T1000 (cell line): ENCODE results near the gene KIAA0753.

Source experiments
- DNase-seq: peaks from one replicate; lab custom pipeline; 2025; ENCODE audit warnings: mixed read lengths; lab: John Stamatoyannopoulos, UW

KIAA0753 gene

DNA sequence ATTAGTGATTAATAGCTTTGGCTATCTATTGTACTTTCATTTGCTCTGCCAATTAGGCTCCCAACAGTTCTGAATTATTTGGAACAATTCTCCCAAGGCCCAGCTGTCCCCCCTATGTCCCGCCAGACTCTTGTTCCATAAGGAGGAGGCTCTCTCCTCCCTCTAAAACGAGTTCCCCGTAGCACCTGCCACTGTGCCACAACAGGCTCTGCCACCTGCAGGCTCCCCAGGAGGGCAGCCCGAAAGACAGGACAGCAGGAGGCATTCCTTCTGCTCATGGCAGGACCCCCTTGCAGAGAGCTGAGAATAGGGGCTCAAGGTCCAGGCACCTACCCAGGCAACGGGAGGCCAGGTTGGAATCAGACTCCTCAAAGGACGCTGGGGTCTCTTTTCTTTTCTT, 93.2 kb downstream of the KIAA0753 start:
- DNase-seq, result no peak

DNA sequence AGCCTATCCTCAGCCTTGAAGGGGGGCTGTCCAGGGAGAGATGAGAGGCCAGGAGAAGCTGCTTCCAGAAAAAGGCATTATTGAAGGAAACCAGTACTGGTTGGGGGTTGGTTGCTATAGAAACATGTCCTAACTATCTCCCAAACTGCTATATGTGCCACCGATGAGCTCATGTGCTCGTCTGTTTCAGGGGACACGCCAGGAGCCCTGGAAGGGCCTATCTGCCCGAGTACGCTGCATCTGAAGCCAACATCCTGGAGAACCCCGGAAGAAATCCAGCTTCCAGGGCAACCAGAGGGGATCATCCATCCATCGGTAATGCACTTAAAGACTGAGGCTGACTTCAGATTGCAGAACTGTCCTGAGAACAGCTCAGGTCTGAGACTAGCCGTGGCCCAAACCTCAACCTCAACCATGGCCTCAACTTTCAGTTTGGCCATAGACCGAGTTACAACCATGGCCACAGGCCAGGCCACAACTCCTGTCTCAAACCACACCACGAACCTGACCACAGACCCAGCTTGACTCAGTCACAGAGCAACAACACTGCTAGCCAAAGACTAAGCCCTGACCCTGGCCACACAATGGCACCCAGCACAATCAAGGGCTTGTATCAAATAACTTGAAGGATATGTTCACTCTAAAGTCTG, 94.3 kb downstream of the KIAA0753 start:
- no peak for DNase-seq

- no peak for DNase-seq
Measured at GRCh38 chr17:6545291-6545690, 95.2 kb downstream of the KIAA0753 start.

DNA sequence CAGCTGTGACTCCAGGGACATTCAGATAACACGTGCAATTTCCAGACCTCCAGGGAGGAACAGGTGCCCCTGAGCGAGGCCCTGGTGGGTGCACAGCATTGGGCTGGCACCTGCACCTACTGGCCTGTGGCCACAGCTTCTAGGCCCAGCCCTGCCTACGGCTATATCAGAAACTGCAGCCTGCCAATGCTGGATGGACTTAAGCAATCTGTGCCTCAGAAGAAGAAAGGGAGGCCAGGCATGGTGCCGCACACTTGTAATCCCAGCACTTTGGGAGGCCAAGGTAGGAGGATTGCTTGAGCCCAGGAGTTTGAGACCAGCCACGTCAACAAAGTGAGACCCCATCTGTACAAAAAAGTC, 96.5 kb downstream of the KIAA0753 start:
- DNase-seq, result no peak

DNA sequence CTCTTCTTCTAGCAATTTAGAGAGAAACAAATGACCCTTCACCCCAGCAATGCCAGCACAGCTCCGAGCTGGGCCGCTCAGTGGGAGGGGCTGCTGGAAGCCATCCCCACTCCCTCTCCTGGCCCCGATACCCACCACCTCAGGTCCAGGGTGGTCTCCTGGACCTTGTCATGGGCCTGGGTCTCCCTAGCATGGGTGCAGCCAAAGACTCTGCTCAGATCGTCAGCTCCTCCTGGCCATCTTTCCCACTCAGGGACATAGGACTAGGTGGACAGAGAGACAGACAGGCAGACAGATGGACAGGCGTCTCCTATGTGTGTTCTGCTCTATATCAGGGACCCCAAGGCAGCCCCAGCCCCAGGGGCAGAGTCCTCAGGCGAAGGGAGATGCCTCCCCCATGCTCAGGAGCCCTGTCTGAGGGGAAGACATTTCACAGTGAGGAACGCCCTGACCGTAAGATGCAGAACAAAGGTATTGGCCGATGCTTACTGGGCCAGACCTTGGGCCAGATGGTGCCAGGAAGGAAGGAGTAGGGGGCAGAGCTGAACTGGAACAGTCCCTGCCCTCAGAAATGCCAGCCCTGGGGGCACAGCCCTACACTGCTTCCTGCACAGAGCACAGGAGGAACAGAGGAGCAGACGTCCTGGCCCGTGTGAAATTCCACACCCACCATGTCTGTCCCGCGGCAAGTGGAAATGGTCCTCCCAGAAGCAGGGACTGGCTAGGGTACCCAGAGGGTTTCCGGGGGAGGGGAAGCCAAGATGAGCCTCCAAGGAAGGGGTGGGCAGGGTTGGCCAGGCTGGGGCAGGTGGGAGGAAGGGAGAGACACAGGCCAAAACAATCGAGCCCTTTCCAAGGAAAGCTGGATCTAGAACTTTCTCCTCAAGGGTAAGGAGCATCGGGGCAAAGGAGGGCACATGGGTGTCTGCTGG, 97.2 kb downstream of the KIAA0753 start:
- DNase-seq, result no peak

DNA sequence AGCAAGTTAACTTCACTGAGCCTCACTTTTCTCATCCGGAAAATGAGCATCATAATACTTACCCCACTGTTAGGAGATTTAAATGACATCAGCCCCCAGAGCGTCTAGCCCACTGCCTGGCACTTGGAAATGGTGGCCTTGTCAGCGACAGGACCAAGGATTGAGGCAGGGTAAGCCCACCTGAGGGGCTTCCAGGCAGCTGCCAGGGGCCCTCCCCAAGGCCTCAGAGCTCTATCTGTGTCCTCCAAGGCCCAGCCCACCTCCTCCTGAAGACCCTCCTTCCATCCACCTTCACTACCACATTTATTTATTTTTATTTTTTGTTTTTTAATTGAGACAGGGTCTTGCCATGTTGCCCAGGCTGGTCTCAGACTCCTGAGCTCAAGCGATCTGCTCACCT, 97.9 kb downstream of the KIAA0753 start:
- DNase-seq, result no peak

DNA sequence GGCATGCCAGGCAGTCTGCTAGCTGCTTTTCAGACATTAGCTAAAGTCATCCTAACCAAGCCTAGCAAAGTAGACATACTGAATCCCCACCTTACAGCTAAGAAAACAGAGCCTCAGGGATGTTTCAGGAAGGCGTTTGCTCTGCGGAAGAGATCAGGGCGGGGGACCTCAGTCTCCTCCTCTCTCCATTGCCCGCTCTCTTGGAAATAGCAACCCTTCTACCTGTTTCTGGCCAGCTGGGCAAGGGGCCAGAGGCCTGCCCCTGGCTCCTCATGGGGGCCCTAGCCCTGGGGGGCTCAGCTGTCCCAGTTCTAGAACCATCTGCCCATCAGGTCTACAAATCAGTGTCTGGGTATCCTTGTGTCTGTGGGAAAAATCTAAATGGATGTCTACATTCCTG, 98.6 kb downstream of the KIAA0753 start:
- no peak for DNase-seq

- DNase-seq, result no peak
Measured at GRCh38 chr17:6539871-6540270, 100.6 kb downstream of the KIAA0753 start.

DNA sequence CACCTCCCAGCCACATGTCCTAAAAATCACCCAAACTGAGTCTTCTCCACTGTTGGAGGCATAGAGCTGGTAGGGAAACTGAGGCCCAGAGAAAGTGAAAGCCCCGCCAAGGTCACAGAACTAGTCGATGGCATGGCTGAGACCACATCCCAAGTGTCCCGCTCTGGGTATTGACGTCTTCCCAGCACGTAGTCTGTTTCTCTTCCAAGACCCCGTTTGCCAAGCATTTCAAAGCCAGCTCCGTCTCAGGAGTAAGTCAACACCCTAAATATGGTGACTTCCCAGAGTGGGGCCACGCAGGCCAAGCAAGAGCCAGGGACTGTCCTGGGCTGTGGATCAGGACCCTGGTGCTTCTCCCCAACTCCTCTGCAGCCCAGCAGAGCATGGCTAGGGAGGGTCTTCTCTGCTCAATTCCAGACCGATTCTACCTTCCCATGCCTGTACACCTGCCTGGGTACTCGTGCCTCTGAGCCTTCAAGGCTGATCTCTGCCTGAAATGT, 103.9 kb downstream of the KIAA0753 start:
- no peak for DNase-seq

DNA sequence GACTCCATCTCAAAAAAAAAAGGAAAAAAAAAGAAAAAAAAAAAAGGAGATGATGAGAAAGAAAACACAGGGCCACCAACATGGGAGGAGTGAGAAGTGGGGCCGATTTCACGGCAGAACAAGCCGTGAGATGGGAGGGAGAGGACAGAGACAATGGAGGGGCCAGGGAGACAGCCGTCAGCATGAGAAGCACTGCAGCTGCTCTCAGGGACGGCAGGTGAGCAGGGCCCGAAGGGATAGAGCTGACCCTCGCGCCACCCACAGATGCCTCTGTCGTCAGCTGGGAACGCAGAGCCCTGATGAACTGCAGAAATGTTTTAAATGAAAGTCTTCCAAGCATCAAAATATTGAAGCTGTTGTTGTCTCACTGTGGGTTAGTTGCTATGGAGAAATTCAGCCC, 104.5 kb downstream of the KIAA0753 start:
- DNase-seq, result no peak

- DNase-seq, result no peak
Measured at GRCh38 chr17:6534846-6535514, 105.5 kb downstream of the KIAA0753 start.

DNA sequence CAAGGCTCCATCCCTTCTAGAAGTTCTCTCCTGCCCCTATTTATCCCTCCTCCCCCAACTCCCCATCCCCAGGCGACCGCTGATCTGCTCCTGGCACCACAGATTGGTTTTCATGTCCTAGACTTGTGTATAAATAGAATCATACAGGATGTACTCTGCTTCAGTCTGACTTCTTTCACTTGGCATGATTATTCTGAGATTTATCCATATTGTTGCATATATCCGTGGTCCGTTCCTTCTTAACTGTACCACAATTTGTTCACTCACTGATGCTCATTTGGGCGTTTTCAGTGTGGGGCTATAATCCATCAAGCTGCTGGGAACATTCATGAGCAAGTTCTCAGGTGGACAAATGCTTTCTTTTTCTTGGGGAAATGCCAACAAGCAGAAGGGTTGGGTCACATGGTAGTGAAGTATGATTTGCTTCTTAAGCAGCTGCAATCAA, 108.0 kb downstream of the KIAA0753 start:
- DNase-seq, result no peak

GRCh38 chr17:6531575-6531974, 108.9 kb downstream of the KIAA0753 start:
- no peak for DNase-seq

DNA sequence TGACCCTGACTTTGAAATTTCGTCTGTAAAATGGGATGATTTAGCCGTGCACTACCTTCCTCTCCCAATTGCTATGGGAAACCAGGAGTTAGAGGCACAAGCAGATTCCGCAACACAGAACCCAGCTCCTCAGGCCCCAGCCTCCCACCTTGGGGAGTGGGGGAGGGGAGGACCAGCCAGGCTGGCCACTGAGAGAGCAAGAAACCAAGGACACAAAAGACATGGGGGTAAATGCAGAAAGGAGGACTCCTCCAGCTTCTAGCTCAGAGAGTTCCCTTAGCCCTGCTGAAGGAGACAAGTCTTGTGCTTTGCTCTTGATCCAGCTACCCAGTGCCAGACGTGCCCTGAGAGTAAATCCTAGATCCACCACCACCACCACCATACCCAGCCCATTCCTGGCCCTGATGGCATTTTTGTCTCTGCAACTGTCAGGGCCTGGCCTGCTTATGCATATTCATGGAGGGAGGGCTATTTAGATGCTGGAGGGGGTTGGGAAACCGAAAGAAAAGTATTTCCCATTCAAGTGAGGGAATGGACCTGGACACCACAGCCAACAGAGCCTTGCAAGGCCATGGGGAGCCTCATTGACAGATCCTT, 110.1 kb downstream of the KIAA0753 start:
- no peak for DNase-seq

DNA sequence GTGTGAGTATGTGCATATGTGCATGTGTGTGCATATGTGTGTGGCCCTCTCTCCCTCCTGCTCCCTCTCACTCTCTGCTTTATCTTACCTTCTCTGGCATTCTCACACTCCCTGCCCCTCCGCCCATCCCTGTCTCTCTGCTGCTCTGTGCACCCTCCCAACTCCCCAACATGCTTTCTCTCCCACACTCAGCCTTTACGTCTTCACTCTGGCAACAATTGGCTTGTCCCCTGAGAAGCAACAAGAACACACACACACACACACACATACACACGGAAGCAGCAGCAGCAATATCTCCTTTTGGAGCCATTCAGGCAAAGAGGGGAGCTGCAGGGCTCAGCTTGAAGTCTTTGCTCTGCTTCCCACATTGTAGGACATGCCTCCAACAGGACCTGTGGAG, 112.0 kb downstream of the KIAA0753 start:
- no peak for DNase-seq
